Endometrium (tissue), 2 donors: ENCODE data around the gene PCP4.
"Not testable (repeated sequence)": the region's sequence is repeated elsewhere in the genome, so short reads cannot be mapped to it uniquely, and the experiment has no call there.

Experiments
- FAIRE-seq: peaks from 2 replicates; lab custom pipeline; 2012; peaks lifted over from hg19 to GRCh38; lab: Jason Lieb, UNC
- donor health status: control.
- donor health status: control.

The PCP4 gene

GRCh38 chr21:39866093-39866492 is 1.1 kb upstream of the PCP4 start:
- FAIRE-seq = no peak

- no peak for FAIRE-seq
Measured at GRCh38 chr21:39869141-39869818, 2.0 kb downstream of the PCP4 start.

GRCh38 chr21:39873687-39874086 is 6.4 kb downstream of the PCP4 start:
- no peak for FAIRE-seq

- no peak for FAIRE-seq
Measured at GRCh38 chr21:39874206-39874605, 7.0 kb downstream of the PCP4 start.

- FAIRE-seq = no peak
Measured at GRCh38 chr21:39874759-39875158, 7.5 kb downstream of the PCP4 start.

- FAIRE-seq = no peak
Measured at GRCh38 chr21:39881661-39882060, 14.4 kb downstream of the PCP4 start.

GRCh38 chr21:39882151-39882838 is 15.1 kb downstream of the PCP4 start:
- no peak for FAIRE-seq

- FAIRE-seq = no peak
Measured at GRCh38 chr21:39882839-39883195, 15.6 kb downstream of the PCP4 start.

- FAIRE-seq = no peak
Measured at GRCh38 chr21:39885119-39885848, 18.0 kb downstream of the PCP4 start.

GRCh38 chr21:39888848-39889247 is 21.6 kb downstream of the PCP4 start:
- FAIRE-seq = no peak

- FAIRE-seq = no peak
Measured at GRCh38 chr21:39891111-39891510, 23.9 kb downstream of the PCP4 start.

- not testable (repeated sequence) for FAIRE-seq
Measured at GRCh38 chr21:39891863-39892262, 24.6 kb downstream of the PCP4 start.

- no peak for FAIRE-seq
Measured at GRCh38 chr21:39900491-39900890, 33.3 kb downstream of the PCP4 start.

- FAIRE-seq = no peak
Measured at GRCh38 chr21:39900911-39901310, 33.7 kb downstream of the PCP4 start.

- no peak for FAIRE-seq
Measured at GRCh38 chr21:39902986-39903385, 35.7 kb downstream of the PCP4 start.

GRCh38 chr21:39904457-39904856 is 37.2 kb downstream of the PCP4 start:
- no peak for FAIRE-seq

GRCh38 chr21:39908265-39908923 is 41.2 kb downstream of the PCP4 start:
- no peak for FAIRE-seq

GRCh38 chr21:39911286-39912199 is 44.3 kb downstream of the PCP4 start:
- no peak for FAIRE-seq

GRCh38 chr21:39913706-39914305 is 46.6 kb downstream of the PCP4 start:
- no peak for FAIRE-seq

GRCh38 chr21:39915881-39916280 is 48.6 kb downstream of the PCP4 start:
- FAIRE-seq = no peak

- FAIRE-seq = no peak
Measured at GRCh38 chr21:39918558-39918957, 51.3 kb downstream of the PCP4 start.
